Measurements from ENCODE around the gene NSUN2. TPM values are rescaled to one million over a fixed set of nuclear protein-coding genes. Genes with fewer than 3 reads are reported as not detected.

NSUN2 gene
- total and polyA plus RNA-seq, 2 of the 4 experiments (the other 2 are of a cell fraction) = 51.1 to 61.1 TPM

GRCh38 chr5:6584101-6584645, 48.7 kb downstream of the NSUN2 start:
- no CpG with 5 or more reads among the region's 6 CpGs for WGBS, 2 experiments (ENCODE audit: extremely low coverage in 2 of 2, insufficient read length in 1 of 2)
- no peak for DNase-seq
- Histone ChIP-seq H3K4ac (ENCODE audit: low read depth, low read length) (no peak overlapping the region), H3K18ac (ENCODE audit: low read depth, low read length) (no peak overlapping the region), H3K9ac (ENCODE audit: low read depth, low read length) (no peak overlapping the region), H3K14ac (replicated peaks; ENCODE audit: low read depth, low read length) (no peak overlapping the region), H3K27ac (ENCODE audit: insufficient read depth, low read length) (no peak overlapping the region), H2BK120ac (ENCODE audit: low read depth, low read length) (no peak overlapping the region), H2AK9ac (replicated peaks; ENCODE audit: low read depth, low read length, poor library complexity) (no peak overlapping the region), H2BK20ac (ENCODE audit: low read depth, low read length) (no peak overlapping the region), H3K9me1 (ENCODE audit: insufficient read depth, low read length) (no peaks in the 10 kb centered on the region), H3K56ac (ENCODE audit: extremely low read depth, insufficient read depth, low read length) (no peak overlapping the region), H4K8ac (ENCODE audit: low read depth in 2 of 2, low read length in 2 of 2) (no peak overlapping the region), H3K9me3 (ENCODE audit: control insufficient read depth, insufficient read depth, low read length) (no peaks in the 10 kb centered on the region), H4K5ac (ENCODE audit: low read depth, low read length) (no peak overlapping the region), H4K91ac (ENCODE audit: insufficient read depth, low read depth, low read length) (no peak overlapping the region), H2BK15ac (ENCODE audit: low read depth, low read length) (no peak overlapping the region), H3K4me2 (ENCODE audit: low read depth, low read length) (no peak overlapping the region), H2AK5ac (ENCODE audit: low read depth, low read length) (no peak overlapping the region), H2AFZ (replicated peaks; ENCODE audit: low read length, poor library complexity) (no peak overlapping the region), H3K79me1 (ENCODE audit: low read depth in 1 of 2, low read length in 2 of 2) (no peaks in the 10 kb centered on the region), H3K4me1 (ENCODE audit: control insufficient read depth, insufficient read depth, low read length) (peaks cover 5% of the 10 kb centered on the region; the same call in 1 of the 2 replicates), H3K4me3 (ENCODE audit: insufficient read depth, low read depth, low read length) (no peak overlapping the region), H4K20me1 (ENCODE audit: insufficient read depth, low read length) (no peaks in the 10 kb centered on the region), H2BK5ac (ENCODE audit: low read depth, low read length, poor library complexity, severe bottlenecking) (no peak overlapping the region), H3K27me3 (ENCODE audit: control insufficient read depth, insufficient read depth, low read length) (peaks cover 48% of the 10 kb centered on the region), H3K36me3 (ENCODE audit: control insufficient read depth, insufficient read depth, low read length) (no peaks in the 10 kb centered on the region), H3K23ac (ENCODE audit: low read depth, low read length) (no peak overlapping the region)
- ChIA-PET CTCF (no interaction called here), POLR2A (ENCODE audit: unreplicated experiment) (no interaction called here)
- no peak for ATAC-seq (ENCODE audit: low read depth)
- in situ Hi-C loops (cut with MboI; ENCODE audit: low sequenced_read_pairs) = no loop called here
- intact Hi-C loops (cut with micrococcal nuclease) = no loop called here
- no peak for TF ChIP-seq MAFK (IDR thresholded peaks at IDR 0.05; ENCODE audit: low read depth, low read length)
- TF ChIP-seq MXI1 (IDR thresholded peaks at IDR 0.05; ENCODE audit: borderline replicate concordance, low read depth, low read length) = no peak
- TF ChIP-seq, protein P1, sequence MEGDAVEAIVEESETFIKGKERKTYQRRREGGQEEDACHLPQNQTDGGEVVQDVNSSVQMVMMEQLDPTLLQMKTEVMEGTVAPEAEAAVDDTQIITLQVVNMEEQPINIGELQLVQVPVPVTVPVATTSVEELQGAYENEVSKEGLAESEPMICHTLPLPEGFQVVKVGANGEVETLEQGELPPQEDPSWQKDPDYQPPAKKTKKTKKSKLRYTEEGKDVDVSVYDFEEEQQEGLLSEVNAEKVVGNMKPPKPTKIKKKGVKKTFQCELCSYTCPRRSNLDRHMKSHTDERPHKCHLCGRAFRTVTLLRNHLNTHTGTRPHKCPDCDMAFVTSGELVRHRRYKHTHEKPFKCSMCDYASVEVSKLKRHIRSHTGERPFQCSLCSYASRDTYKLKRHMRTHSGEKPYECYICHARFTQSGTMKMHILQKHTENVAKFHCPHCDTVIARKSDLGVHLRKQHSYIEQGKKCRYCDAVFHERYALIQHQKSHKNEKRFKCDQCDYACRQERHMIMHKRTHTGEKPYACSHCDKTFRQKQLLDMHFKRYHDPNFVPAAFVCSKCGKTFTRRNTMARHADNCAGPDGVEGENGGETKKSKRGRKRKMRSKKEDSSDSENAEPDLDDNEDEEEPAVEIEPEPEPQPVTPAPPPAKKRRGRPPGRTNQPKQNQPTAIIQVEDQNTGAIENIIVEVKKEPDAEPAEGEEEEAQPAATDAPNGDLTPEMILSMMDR (conservative IDR thresholded peaks at IDR 0.05; ENCODE audit: low read depth, low read length) = no peak
- TF ChIP-seq POLR2A (IDR thresholded peaks at IDR 0.05; ENCODE audit: low read depth, low read length) = no peak
- TF ChIP-seq FOS (IDR thresholded peaks at IDR 0.05; ENCODE audit: low read depth, low read length) = no peak
- no peak for TF ChIP-seq NFE2L2 (IDR thresholded peaks at IDR 0.05; ENCODE audit: low read depth, low read length)
- TF ChIP-seq SMC3 (IDR thresholded peaks at IDR 0.05; ENCODE audit: low read depth, low read length) = no peak
- TF ChIP-seq BHLHE40 (IDR thresholded peaks at IDR 0.05; ENCODE audit: low read depth, low read length) = no peak
- TF ChIP-seq CHD1 (IDR thresholded peaks at IDR 0.05; ENCODE audit: low read depth, low read length) = no peak
- TF ChIP-seq RFX5 (IDR thresholded peaks at IDR 0.05; ENCODE audit: low read depth, low read length) = no peak
- TF ChIP-seq MAZ (IDR thresholded peaks at IDR 0.05; ENCODE audit: borderline replicate concordance, low read depth, low read length) = no peak
- TF ChIP-seq, protein P2, sequence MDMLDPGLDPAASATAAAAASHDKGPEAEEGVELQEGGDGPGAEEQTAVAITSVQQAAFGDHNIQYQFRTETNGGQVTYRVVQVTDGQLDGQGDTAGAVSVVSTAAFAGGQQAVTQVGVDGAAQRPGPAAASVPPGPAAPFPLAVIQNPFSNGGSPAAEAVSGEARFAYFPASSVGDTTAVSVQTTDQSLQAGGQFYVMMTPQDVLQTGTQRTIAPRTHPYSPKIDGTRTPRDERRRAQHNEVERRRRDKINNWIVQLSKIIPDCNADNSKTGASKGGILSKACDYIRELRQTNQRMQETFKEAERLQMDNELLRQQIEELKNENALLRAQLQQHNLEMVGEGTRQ (IDR thresholded peaks at IDR 0.05; ENCODE audit: low read depth, low read length) = no peak
- no peak for TF ChIP-seq RCOR1 (IDR thresholded peaks at IDR 0.05; ENCODE audit: insufficient replicate concordance, low read length)
- no peak for TF ChIP-seq RAD21 (IDR thresholded peaks at IDR 0.05; ENCODE audit: low read length)
- no peak for TF ChIP-seq CEBPB (IDR thresholded peaks at IDR 0.05; ENCODE audit: low read depth, low read length)
- TF ChIP-seq ELK1 (IDR thresholded peaks at IDR 0.05; ENCODE audit: borderline replicate concordance, low read depth, low read length) = no peak
- dilution Hi-C loops (cut with HindIII; ENCODE audit: low sequenced_read_pairs, unreplicated experiment) = no loop called here
- BruUV-seq (replicated peaks) = no TSS peak
